Caco-2 (cell line): Measurements from ENCODE around the gene HIVEP3. TPM values are rescaled to one million over a fixed set of nuclear protein-coding genes. Genes with fewer than 3 reads are reported as not detected.

Source experiments
- BruUV-seq: library from RNA; stranded (reverse); fragments of 400-500 nt; replicated peaks from 2 replicates; lab custom pipeline; 2021; lab: Mats Ljungman, UMichigan
- CTCF ChIA-PET: fragments of 300-600 bp; sonication (Branson Sonifier 250); formaldehyde crosslinking; loops from one replicate; lab custom pipeline; 2022; ENCODE audit warnings: antibody characterized with exemption; lab: Charles Lee
- POLR2A ChIA-PET: fragments of 300-600 bp; sonication (Branson Sonifier 250); formaldehyde crosslinking; loops from one replicate; lab custom pipeline; 2022; ENCODE audit warnings: antibody characterized with exemption; lab: Charles Lee
- DNase-seq, 2 experiments: peaks; one replicate each; pipeline versions ENCODE4 v3.0.0 to v3.0.0-alpha.2; 2020 to 2022
- H3K27me3 ChIP-seq: replicated peaks from 2 replicates; pipeline ENCODE4 v1.6.0; 2011; ENCODE audit warnings: low read length; ENCODE audit not compliant: control insufficient read depth, insufficient read depth
- H3K36me3 ChIP-seq: 2 replicates; pipeline ENCODE4 v1.5.1; 2011; ENCODE audit warnings: low read length; ENCODE audit not compliant: control insufficient read depth, insufficient read depth
- H3K4me1 ChIP-seq: fragments of 250-450 bp; sonication (Bioruptor Pico); 2 replicates; pipeline ENCODE4 v1.5.1; 2020; ENCODE audit warnings: mild to moderate bottlenecking
- H3K4me3 ChIP-seq: 2 replicates; pipeline ENCODE4 v1.5.1; 2011; ENCODE audit warnings: low read depth, mild to moderate bottlenecking, control low read depth, low read length
- H3K9me3 ChIP-seq: fragments of 250-450 bp; sonication (Bioruptor Pico); 2 replicates; pipeline ENCODE4 v1.5.1; 2020; ENCODE audit warnings: mild to moderate bottlenecking, moderate library complexity
- H3K27ac Mint-ChIP-seq: one replicate; pipeline ENCODE4 v1.8.0; 2022; ENCODE audit warnings: mixed read lengths; ENCODE audit not compliant: unreplicated experiment
- H3K27me3 Mint-ChIP-seq: one replicate; pipeline ENCODE4 v1.8.0; 2022; ENCODE audit warnings: mixed read lengths; ENCODE audit not compliant: insufficient read depth, unreplicated experiment
- H3K36me3 Mint-ChIP-seq: one replicate; pipeline ENCODE4 v1.8.0; 2022; ENCODE audit warnings: mild to moderate bottlenecking, mixed read lengths; ENCODE audit not compliant: insufficient read depth, unreplicated experiment
- H3K4me1 Mint-ChIP-seq: one replicate; pipeline ENCODE4 v1.8.0; 2022; ENCODE audit warnings: low read depth, mixed read lengths; ENCODE audit not compliant: unreplicated experiment
- H3K4me3 Mint-ChIP-seq: one replicate; pipeline ENCODE4 v1.8.0; 2022; ENCODE audit warnings: mild to moderate bottlenecking, moderate library complexity, mixed read lengths; ENCODE audit not compliant: unreplicated experiment
- H3K9me3 Mint-ChIP-seq: one replicate; pipeline ENCODE4 v1.8.0; 2022; ENCODE audit warnings: mixed read lengths; ENCODE audit not compliant: unreplicated experiment
- CTCF ChIP-seq, 2 experiments: fragments of 200-600 bp in 1 of 2; IDR thresholded peaks; 1 replicate in 1 of 2; 2 replicates in 1 of 2; pipeline versions ENCODE4 v1.5.1 to v1.8.0; 2011 to 2022; ENCODE audit warnings: antibody characterized with exemption in 1 of 2, control low read depth in 1 of 2, inconsistent platforms in 1 of 2, low read depth in 1 of 2, low read length in 1 of 2, mild to moderate bottlenecking in 1 of 2, moderate library complexity in 1 of 2; ENCODE audit not compliant: insufficient read depth in 1 of 2, severe bottlenecking in 1 of 2, unreplicated experiment in 1 of 2
- intact Hi-C: fragments of 100-400 bp; cut with micrococcal nuclease; formaldehyde crosslinking; loops from one replicate; pipeline ENCODE4 v1.10.0; 2022; ENCODE audit not compliant: unreplicated experiment
- total RNA-seq: library from RNA; stranded (reverse); gene quantifications from 2 replicates; pipeline ENCODE4 v1.2.3, GENCODE V29; 2022

Gene HIVEP3
- total RNA-seq, 1 experiment from 2014 or later = 0.25 TPM

GRCh38 chr1:41738006-41738405 is 180.7 kb downstream of the HIVEP3 start:
- no peak overlapping the region for H3K27ac Mint-ChIP-seq
- ChIA-PET CTCF (no interaction called here), POLR2A (no interaction called here)
- H3K36me3 ChIP-seq = no peaks in the 10 kb centered on the region
- intact Hi-C loops = no loop called here
- no peaks in the 10 kb centered on the region for H3K9me3 ChIP-seq
- H3K4me1 ChIP-seq = no peaks in the 10 kb centered on the region
- H3K4me3 ChIP-seq = no peak overlapping the region
- TF ChIP-seq CTCF (IDR thresholded peaks at IDR 0.05; ENCODE audit: insufficient read depth in 1 of 2, low read depth in 1 of 2, low read length in 1 of 2, severe bottlenecking in 1 of 2, unreplicated experiment in 1 of 2) = no peak
- H3K27me3 ChIP-seq = no peaks in the 10 kb centered on the region
- no peaks in the 10 kb centered on the region for H3K4me1 Mint-ChIP-seq
- no peaks in the 10 kb centered on the region for H3K36me3 Mint-ChIP-seq
- no TSS peak for BruUV-seq
- DNase-seq = no peak
- H3K4me3 Mint-ChIP-seq = no peak overlapping the region
- no peaks in the 10 kb centered on the region for H3K9me3 Mint-ChIP-seq
- peaks cover 10% of the 10 kb centered on the region for H3K27me3 Mint-ChIP-seq

- Histone ChIP-seq H3K9me3 (no peaks in the 10 kb centered on the region), H3K36me3 (no peaks in the 10 kb centered on the region), H3K4me1 (no peaks in the 10 kb centered on the region), H3K27me3 (no peaks in the 10 kb centered on the region), H3K4me3 (no peak overlapping the region)
- H3K4me1 Mint-ChIP-seq = no peaks in the 10 kb centered on the region
- no peak overlapping the region for H3K4me3 Mint-ChIP-seq
- CTCF ChIA-PET = no interaction called here
- BruUV-seq = no TSS peak
- no peak overlapping the region for H3K27ac Mint-ChIP-seq
- no peak for DNase-seq
- H3K9me3 Mint-ChIP-seq = no peaks in the 10 kb centered on the region
- no peak for TF ChIP-seq CTCF (IDR thresholded peaks at IDR 0.05; ENCODE audit: insufficient read depth in 1 of 2, low read depth in 1 of 2, low read length in 1 of 2, severe bottlenecking in 1 of 2, unreplicated experiment in 1 of 2)
- POLR2A ChIA-PET = no interaction called here
- intact Hi-C loops = no loop called here
- H3K36me3 Mint-ChIP-seq = no peaks in the 10 kb centered on the region
- H3K27me3 Mint-ChIP-seq = peaks cover 11% of the 10 kb centered on the region
Measured at GRCh38 chr1:41735631-41736260, 183.0 kb downstream of the HIVEP3 start.

GRCh38 chr1:41735139-41735538 is 183.6 kb downstream of the HIVEP3 start:
- intact Hi-C loops = no loop called here
- Histone ChIP-seq H3K4me1 (no peaks in the 10 kb centered on the region), H3K9me3 (no peaks in the 10 kb centered on the region), H3K27me3 (no peaks in the 10 kb centered on the region), H3K36me3 (no peaks in the 10 kb centered on the region), H3K4me3 (no peak overlapping the region)
- TF ChIP-seq CTCF (IDR thresholded peaks at IDR 0.05; ENCODE audit: insufficient read depth in 1 of 2, low read depth in 1 of 2, low read length in 1 of 2, severe bottlenecking in 1 of 2, unreplicated experiment in 1 of 2) = no peak
- POLR2A ChIA-PET = no interaction called here
- H3K4me1 Mint-ChIP-seq = no peaks in the 10 kb centered on the region
- H3K36me3 Mint-ChIP-seq = no peaks in the 10 kb centered on the region
- BruUV-seq = no TSS peak
- peaks cover 11% of the 10 kb centered on the region for H3K27me3 Mint-ChIP-seq
- H3K27ac Mint-ChIP-seq = no peak overlapping the region
- no peak overlapping the region for H3K4me3 Mint-ChIP-seq
- no peaks in the 10 kb centered on the region for H3K9me3 Mint-ChIP-seq
- CTCF ChIA-PET = no interaction called here
- no peak for DNase-seq
